GM21528 (cell line): Measurements from ENCODE around the gene MFAP3.

Experiments used
- ATAC-seq: cut with Tn5 transposase; IDR thresholded peaks from one replicate; pipeline ENCODE4 v1.9.1; 2021; ENCODE audit warnings: mild to moderate bottlenecking, moderate library complexity; ENCODE audit not compliant: unreplicated experiment, low FRiP score

The MFAP3 gene

DNA sequence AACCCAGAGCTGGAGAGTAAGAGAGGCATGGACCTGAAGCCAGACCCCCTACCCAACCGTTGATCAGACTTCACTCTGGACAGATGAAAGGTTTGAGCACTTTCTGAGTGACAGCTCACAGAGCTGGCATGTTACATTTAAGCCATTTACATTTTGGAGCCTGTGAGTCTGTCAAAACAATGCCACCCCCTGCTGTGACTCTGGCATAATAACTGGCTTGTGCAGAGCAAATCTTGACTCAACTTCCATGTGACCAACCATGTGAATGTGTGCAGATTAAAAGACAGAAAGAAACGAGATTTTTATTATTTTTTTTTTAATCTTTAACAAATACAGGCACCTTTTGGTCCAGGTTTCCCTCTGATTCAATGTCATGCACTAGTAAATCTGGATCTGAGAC lies 48.5 kb downstream of the MFAP3 start:
- no peak for ATAC-seq

DNA sequence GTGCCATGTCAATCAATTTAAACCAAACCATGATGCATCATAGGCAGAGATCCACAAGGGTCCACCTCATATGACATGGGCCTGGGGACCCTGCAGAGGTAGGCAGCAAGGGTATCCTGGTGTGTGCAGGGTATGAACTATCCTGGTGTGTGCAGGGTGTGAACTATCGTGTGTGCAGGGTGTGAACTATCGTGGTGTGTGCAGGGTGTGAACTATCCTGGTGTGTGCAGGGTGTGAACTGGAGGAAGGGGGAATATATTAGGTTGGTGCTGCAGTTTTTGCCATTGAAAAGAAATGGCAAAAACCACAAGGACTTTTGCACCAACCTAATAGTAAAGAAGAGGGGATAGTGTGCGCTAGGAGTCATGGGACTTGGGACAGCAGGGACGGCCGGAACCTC lies 50.0 kb downstream of the MFAP3 start:
- ATAC-seq, result no peak

DNA sequence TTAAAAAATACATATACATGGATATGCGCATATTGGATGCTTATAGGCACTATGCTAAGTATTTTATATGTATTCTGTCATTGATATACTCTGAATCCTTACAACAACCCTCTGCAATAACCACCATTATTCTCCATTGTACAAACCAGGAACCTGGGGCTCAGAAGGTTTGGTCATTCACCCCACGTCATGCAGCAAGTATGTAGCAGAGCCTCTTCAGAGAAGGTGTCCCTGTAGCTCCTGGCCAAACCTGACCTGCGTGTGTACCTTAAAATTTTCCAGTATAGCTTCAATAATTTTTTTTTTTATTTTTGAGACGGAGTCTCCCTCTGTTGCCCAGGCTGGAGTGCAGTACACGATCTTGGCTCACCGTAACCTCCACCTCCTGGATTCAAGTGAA lies 51.9 kb downstream of the MFAP3 start:
- ATAC-seq, result no peak

DNA sequence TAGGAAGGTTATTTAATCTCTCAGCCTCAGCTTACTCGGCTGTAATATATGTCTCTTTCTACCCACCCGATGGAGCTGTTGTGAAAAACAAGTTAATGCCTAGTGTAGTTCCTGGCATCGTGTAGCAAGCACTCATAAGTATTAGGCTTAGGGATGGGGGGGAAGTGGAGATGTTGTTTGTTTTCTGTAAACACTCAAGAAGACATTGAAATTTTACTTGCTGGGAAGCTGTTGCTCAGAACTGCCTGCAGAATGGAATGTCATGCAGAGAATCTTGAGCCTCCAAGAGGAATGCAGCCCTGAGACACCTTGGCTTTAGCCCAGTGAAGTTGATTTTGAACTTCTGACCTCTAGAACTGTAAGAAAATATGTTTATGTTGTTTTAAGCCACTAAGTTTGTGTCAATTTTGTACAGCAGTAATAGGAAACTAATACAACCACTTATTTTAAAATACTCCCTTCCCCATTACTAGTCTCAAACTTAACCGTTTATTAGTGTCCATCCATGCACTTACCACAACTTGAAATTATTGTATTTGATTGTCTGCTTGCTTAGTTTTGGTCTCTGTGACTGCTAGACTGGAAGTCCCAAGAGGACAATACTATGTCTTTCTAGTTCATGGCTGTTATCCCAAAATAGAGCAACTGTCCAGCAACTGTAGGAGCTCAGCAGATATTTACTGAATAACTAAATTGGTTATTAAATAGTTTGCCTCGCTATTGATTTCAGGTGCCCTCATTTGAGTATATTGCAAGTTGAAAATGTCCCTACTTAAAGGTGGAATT lies 53.8 kb downstream of the MFAP3 start:
- no peak for ATAC-seq

DNA sequence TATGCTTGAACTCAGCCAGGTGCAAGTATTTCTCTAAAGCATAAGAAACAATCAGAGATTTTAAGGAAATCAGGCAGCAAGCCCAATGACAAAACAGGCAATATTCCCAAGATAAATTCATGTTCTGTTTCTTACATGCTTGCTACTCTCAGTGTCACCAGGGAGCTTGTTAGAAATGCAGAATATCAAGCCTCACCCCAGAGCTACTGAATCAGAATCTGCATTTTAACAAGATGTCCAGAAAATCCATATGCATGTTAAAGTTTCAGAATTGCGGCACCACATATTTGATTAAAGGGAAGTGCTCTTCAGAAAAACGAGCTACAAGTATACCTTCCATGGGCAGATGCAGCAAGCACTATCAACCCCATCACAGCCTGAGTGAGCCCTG lies 54.4 kb downstream of the MFAP3 start:
- ATAC-seq, result no peak

DNA sequence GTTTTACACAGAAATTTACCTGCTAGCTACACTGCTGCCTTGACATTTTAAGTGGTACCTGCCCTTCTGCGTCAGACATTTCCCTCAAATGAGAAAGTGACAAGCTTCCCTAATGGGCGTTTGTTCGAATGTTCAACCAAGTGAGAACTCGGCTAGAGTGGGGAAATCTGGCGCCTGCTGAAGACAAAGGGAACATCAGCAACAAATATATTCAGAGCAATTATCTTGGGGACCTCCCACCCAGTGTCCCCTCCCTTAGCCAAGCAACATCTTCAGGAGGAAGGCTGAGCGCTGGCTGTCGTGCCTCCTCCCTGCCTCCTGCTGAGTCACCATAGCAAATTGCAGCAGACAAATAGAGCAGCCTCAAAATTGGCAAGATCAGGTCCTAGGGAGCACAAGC lies 57.1 kb downstream of the MFAP3 start:
- no peak for ATAC-seq

DNA sequence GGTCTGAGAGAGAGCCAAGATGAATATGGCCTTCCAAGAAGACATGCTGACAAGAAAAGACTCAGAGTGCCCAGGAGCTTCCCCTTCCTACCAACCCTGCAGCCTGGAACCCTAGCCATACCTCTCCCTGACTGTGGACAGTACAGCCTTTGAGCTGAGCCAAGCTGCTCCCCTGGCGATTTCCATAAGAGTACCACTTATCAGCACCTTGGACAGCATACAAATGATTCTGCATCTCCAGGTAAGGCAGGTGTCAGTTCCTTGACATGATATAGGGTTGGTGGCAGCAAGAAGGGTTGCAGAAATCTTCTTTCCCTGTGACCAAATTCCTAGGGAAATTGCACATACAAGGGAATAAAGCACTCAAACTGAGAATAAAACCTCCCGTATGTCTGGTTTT lies 58.3 kb downstream of the MFAP3 start:
- ATAC-seq, result no peak

DNA sequence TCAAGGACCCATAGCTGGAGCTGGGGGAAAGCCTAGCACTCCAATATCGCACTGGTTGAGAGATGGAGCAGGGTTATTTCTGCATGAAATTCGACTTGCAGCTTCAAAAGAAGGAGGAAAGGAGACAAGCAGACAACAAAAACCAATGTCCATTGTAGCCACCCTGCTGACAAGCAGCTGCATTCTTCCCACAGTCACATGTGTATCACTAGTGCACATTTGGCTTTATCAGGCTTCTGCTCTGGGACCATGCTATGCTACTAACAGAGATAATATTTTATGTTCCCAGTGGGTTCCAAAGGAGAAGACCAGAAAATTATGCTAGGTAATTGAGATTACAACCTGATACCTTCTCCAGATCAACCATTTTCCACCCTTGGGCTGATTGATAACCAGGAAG lies 59.7 kb downstream of the MFAP3 start:
- ATAC-seq, result no peak

DNA sequence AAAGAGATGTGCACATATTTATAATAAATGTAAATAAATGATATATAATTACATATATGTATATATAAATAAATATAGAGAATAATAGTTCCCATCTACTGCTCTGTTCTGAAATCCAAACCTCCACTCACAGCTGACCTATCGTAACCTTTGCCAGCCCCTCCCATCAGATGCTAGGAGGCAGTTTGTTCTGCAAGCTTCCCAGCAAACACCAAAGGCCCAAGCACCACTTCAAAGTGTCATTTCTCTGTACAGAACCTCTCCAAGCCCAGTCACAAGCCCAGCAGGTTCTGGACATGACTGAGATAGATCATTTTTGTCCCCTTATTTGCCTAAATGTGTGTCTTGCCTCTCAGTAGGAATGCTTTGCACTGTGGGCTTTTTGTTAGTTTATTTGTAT lies 62.4 kb downstream of the MFAP3 start:
- no peak for ATAC-seq

DNA sequence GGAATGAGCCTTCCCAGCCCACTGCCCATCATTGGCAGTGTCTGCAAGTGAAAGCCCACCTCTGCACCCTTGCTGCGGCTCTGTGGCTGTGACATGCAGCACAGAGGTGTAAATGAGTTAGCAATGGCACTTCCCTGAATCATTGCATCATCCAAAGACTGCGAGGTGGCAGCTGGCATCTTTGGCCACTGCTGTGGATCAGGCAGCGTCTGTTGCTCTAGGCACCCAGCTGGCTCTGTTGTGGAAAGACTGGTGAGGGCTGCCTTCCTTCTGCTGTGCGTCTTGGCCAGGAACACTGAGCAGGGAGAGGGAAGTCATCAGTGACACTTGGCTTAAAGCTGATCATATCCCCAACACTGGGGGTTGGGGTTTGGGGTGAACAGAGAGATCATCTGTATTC lies 64.5 kb downstream of the MFAP3 start:
- ATAC-seq, result no peak
